Astrocyte (in vitro differentiated cells and primary cell): ENCODE measurements around the gene PRODH. TPM values are rescaled to one million over a fixed set of nuclear protein-coding genes. Genes with fewer than 3 reads are reported as not detected.
"Not testable (repeated sequence)": the region's sequence is repeated elsewhere in the genome, so short reads cannot be mapped to it uniquely, and the experiment has no call there.

Experiments used
- DNase-seq: peaks from one replicate; pipeline ENCODE4 v3.0.0-alpha.2; 2010; ENCODE audit warnings: low read depth
- FAIRE-seq: peaks from 2 replicates; lab custom pipeline; 2011; peaks lifted over from hg19 to GRCh38; lab: Jason Lieb, UNC
- H2AFZ ChIP-seq: 2 replicates; pipeline ENCODE4 v1.6.0; 2012; ENCODE audit warnings: low read depth, low read length, inconsistent platforms
- H3K27ac ChIP-seq: 2 replicates; pipeline ENCODE4 v1.5.1; 2011; ENCODE audit warnings: low read depth, low read length, inconsistent platforms
- H3K27me3 ChIP-seq: 2 replicates; pipeline ENCODE4 v1.6.0; 2011; ENCODE audit warnings: low read length, inconsistent platforms; ENCODE audit not compliant: insufficient read depth
- H3K36me3 ChIP-seq: 2 replicates; pipeline ENCODE4 v1.5.1; 2011; ENCODE audit warnings: low read length, inconsistent platforms; ENCODE audit not compliant: insufficient read depth
- H3K4me1 ChIP-seq: 2 replicates; pipeline ENCODE4 v1.5.1; 2011; ENCODE audit warnings: low read length, inconsistent platforms; ENCODE audit not compliant: insufficient read depth
- H3K4me2 ChIP-seq: 2 replicates; pipeline ENCODE4 v1.6.0; 2012; ENCODE audit warnings: low read length, inconsistent platforms
- H3K4me3 ChIP-seq: 2 replicates; pipeline ENCODE4 v1.5.1; 2011; ENCODE audit warnings: low read depth, mild to moderate bottlenecking, low read length, inconsistent platforms; ENCODE audit not compliant: insufficient read depth
- H3K79me2 ChIP-seq: 2 replicates; pipeline ENCODE4 v1.6.0; 2012; ENCODE audit warnings: mild to moderate bottlenecking, low read length, inconsistent platforms; ENCODE audit not compliant: insufficient read depth
- H3K9ac ChIP-seq: 2 replicates; pipeline ENCODE4 v1.6.0; 2012; ENCODE audit warnings: mild to moderate bottlenecking, low read length, inconsistent platforms
- H3K9me3 ChIP-seq: 2 replicates; pipeline ENCODE4 v1.5.1; 2012; ENCODE audit warnings: low read depth, mild to moderate bottlenecking, low read length, inconsistent platforms; ENCODE audit not compliant: insufficient read depth
- H4K20me1 ChIP-seq: 2 replicates; pipeline ENCODE4 v1.6.0; 2012; ENCODE audit warnings: low read length, inconsistent platforms; ENCODE audit not compliant: insufficient read depth
- H3K27ac Mint-ChIP-seq: one replicate; pipeline ENCODE4 v1.8.0; 2021; ENCODE audit warnings: mild to moderate bottlenecking, mixed read lengths; ENCODE audit not compliant: unreplicated experiment
- H3K27me3 Mint-ChIP-seq: one replicate; pipeline ENCODE4 v1.8.0; 2021; ENCODE audit warnings: low read depth, mixed read lengths; ENCODE audit not compliant: unreplicated experiment
- H3K36me3 Mint-ChIP-seq: one replicate; pipeline ENCODE4 v1.8.0; 2021; ENCODE audit warnings: low read depth, mixed read lengths; ENCODE audit not compliant: unreplicated experiment
- H3K4me1 Mint-ChIP-seq: one replicate; pipeline ENCODE4 v1.8.0; 2021; ENCODE audit warnings: low read depth, mixed read lengths; ENCODE audit not compliant: unreplicated experiment
- H3K4me3 Mint-ChIP-seq: one replicate; pipeline ENCODE4 v1.8.0; 2021; ENCODE audit warnings: mild to moderate bottlenecking, moderate library complexity, mixed read lengths; ENCODE audit not compliant: unreplicated experiment
- H3K9me3 Mint-ChIP-seq: one replicate; pipeline ENCODE4 v1.8.0; 2021; ENCODE audit warnings: mild to moderate bottlenecking, mixed read lengths; ENCODE audit not compliant: unreplicated experiment
- EZH2 ChIP-seq: IDR thresholded peaks from 2 replicates; pipeline ENCODE4 v1.6.1; 2012; ENCODE audit warnings: mild to moderate bottlenecking, low read length, inconsistent platforms; ENCODE audit not compliant: insufficient read depth
- total RNA-seq: library from RNA; stranded (reverse); gene quantifications from 2 replicates; pipeline ENCODE4 v1.2.1, GENCODE V29; 2021

PRODH gene
- total RNA-seq, 1 donor from 2014 or later = 1.2 TPM

DNA sequence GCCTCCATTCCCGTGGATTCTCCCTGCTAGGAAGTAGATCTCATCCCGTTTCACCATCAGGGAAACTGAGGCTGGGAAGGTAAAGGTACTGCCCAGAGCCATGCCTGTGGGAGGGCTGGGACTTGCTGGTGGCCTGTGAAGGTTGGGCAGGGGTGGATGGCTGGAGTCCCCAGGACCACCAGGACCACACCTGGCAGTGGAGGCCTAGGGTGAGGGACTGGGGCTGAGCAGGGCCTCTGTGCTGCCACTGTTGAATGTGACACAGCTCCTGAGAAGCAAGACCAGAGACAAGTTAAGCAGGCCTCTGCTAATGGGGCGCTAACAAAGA lies 26.2 kb upstream of the PRODH start:
- Mint-ChIP-seq H3K4me3 (no peak overlapping the region), H3K27ac (no peak overlapping the region), H3K4me1 (peaks cover 4% of the 10 kb centered on the region), H3K36me3 (no peaks in the 10 kb centered on the region), H3K9me3 (no peaks in the 10 kb centered on the region), H3K27me3 (peaks cover 17% of the 10 kb centered on the region)
- FAIRE-seq (no peak), DNase-seq (no peak)
- no peaks in the 10 kb centered on the region for H3K79me2 ChIP-seq
- H4K20me1 ChIP-seq = no peaks in the 10 kb centered on the region
- H2AFZ ChIP-seq = no peak overlapping the region
- H3K9me3 ChIP-seq = no peaks in the 10 kb centered on the region
- H3K4me1 ChIP-seq = peaks cover 10% of the 10 kb centered on the region
- H3K4me2 ChIP-seq = no peak overlapping the region
- H3K27ac ChIP-seq = no peak overlapping the region
- H3K27me3 ChIP-seq = peaks cover 3% of the 10 kb centered on the region
- no peak for TF ChIP-seq EZH2
- no peaks in the 10 kb centered on the region for H3K36me3 ChIP-seq
- H3K4me3 ChIP-seq = no peak overlapping the region
- no peak overlapping the region for H3K9ac ChIP-seq

GRCh38 chr22:18961632-18962307 lies 25.7 kb upstream of the PRODH start:
- H3K27me3 Mint-ChIP-seq = peaks cover 13% of the 10 kb centered on the region
- not testable (repeated sequence) for H3K27me3 ChIP-seq, DNase-seq, H3K4me3 Mint-ChIP-seq, H3K4me1 ChIP-seq, H3K4me1 Mint-ChIP-seq, H4K20me1 ChIP-seq, H3K36me3 Mint-ChIP-seq, H3K9me3 ChIP-seq, H2AFZ ChIP-seq, H3K27ac Mint-ChIP-seq, H3K27ac ChIP-seq, FAIRE-seq, H3K9me3 Mint-ChIP-seq, H3K4me3 ChIP-seq, H3K4me2 ChIP-seq, H3K36me3 ChIP-seq, H3K79me2 ChIP-seq, H3K9ac ChIP-seq

- H3K27ac ChIP-seq, H3K27me3 Mint-ChIP-seq, H3K79me2 ChIP-seq, H3K36me3 Mint-ChIP-seq, H3K27ac Mint-ChIP-seq, H3K27me3 ChIP-seq, H3K4me1 Mint-ChIP-seq, H3K9me3 ChIP-seq, H3K9me3 Mint-ChIP-seq, H3K4me1 ChIP-seq, H3K4me3 Mint-ChIP-seq, DNase-seq, H3K4me2 ChIP-seq, FAIRE-seq, H3K9ac ChIP-seq, H4K20me1 ChIP-seq, H3K36me3 ChIP-seq, H2AFZ ChIP-seq, H3K4me3 ChIP-seq: not testable (repeated sequence)
Measured at GRCh38 chr22:18961201-18961600, 25.1 kb upstream of the PRODH start.

DNA sequence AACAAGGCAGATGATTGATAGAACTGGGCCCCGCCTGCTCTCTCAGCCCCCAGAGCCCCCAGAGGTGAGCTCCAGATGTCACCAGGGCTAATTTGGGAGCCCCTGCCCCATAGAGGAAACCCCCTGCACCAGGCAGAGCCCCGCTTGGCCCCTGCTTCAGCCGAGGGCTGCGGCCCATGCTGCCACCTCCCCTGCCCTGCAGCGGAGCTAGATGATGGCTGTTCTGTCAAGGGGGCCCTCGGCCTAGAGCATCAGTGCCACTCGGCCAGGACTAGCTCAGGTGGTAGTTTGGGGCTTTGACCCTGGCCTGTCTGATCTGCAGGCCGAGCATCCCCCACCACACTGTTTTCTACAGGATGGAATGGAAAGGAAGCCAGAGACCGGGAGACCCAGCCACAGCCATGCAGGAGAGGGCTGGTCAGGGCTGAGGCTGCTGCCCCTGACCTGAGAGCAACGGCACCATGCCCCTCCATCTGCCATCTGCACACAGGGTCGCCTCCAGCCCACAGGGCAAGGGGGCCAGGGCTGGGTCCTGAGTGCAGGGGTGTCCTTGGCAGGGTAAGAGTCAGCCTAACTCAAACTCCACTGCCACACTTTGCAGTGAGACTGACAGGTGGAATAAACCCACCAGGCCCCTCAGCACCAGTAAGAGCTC lies 24.2 kb upstream of the PRODH start:
- not testable (repeated sequence) for H3K4me3 Mint-ChIP-seq, FAIRE-seq, H4K20me1 ChIP-seq, H3K36me3 ChIP-seq, DNase-seq, H3K4me2 ChIP-seq, H3K79me2 ChIP-seq, H3K27ac Mint-ChIP-seq, H3K9me3 ChIP-seq, H3K4me3 ChIP-seq, H3K27me3 ChIP-seq, H3K27ac ChIP-seq, H3K9me3 Mint-ChIP-seq, H3K4me1 ChIP-seq, H3K9ac ChIP-seq, H3K4me1 Mint-ChIP-seq, H2AFZ ChIP-seq, H3K36me3 Mint-ChIP-seq
- H3K27me3 Mint-ChIP-seq = peaks cover 12% of the 10 kb centered on the region

GRCh38 chr22:18959741-18960140 lies 23.6 kb upstream of the PRODH start:
- H3K4me1 Mint-ChIP-seq, H3K27me3 ChIP-seq, H3K36me3 Mint-ChIP-seq, H2AFZ ChIP-seq, H3K4me2 ChIP-seq, H3K27ac ChIP-seq, H4K20me1 ChIP-seq, H3K4me3 ChIP-seq, H3K27ac Mint-ChIP-seq, H3K4me3 Mint-ChIP-seq, FAIRE-seq, H3K9me3 ChIP-seq, DNase-seq, H3K9ac ChIP-seq, H3K36me3 ChIP-seq, H3K9me3 Mint-ChIP-seq, H3K79me2 ChIP-seq, H3K4me1 ChIP-seq: not testable (repeated sequence)
- peaks cover 14% of the 10 kb centered on the region for H3K27me3 Mint-ChIP-seq

- not testable (repeated sequence) for H3K4me3 ChIP-seq, H3K79me2 ChIP-seq, H3K9me3 Mint-ChIP-seq, FAIRE-seq, DNase-seq, H3K36me3 ChIP-seq, H3K4me1 ChIP-seq, H3K27ac ChIP-seq, H3K27me3 ChIP-seq, H3K27ac Mint-ChIP-seq, H3K4me1 Mint-ChIP-seq, H4K20me1 ChIP-seq, H3K4me3 Mint-ChIP-seq, H2AFZ ChIP-seq, H3K9me3 ChIP-seq, H3K9ac ChIP-seq, H3K36me3 Mint-ChIP-seq
- H3K4me2 ChIP-seq = peak overlapping the region; percentile 81
- H3K27me3 Mint-ChIP-seq = peaks cover 15% of the 10 kb centered on the region
Measured at GRCh38 chr22:18959266-18959665, 23.2 kb upstream of the PRODH start.
